Parathyroid adenoma (tissue), 2 donors: ENCODE measurements around the gene IZUMO2.
"Not testable (repeated sequence)": the region's sequence is repeated elsewhere in the genome, so short reads cannot be mapped to it uniquely, and the experiment has no call there.

Source experiments
- H2AFZ ChIP-seq: fragments of 300-600 bp; sonication (generic); one replicate; pipeline ENCODE4 v1.7.0; 2017; ENCODE audit warnings: antibody characterized with exemption, mild to moderate bottlenecking
- H3K27ac ChIP-seq: fragments of 300-600 bp; sonication (generic); one replicate; pipeline ENCODE4 v1.7.0; 2017
- H3K27me3 ChIP-seq: fragments of 300-600 bp; sonication (generic); one replicate; pipeline ENCODE4 v1.7.0; 2017; ENCODE audit warnings: low read length; ENCODE audit not compliant: control insufficient read depth, insufficient read depth
- H3K36me3 ChIP-seq: fragments of 300-600 bp; sonication (generic); one replicate; pipeline ENCODE4 v1.7.0; 2017; ENCODE audit warnings: low read length; ENCODE audit not compliant: control insufficient read depth, insufficient read depth
- H3K4me1 ChIP-seq: fragments of 300-600 bp; sonication (generic); one replicate; pipeline ENCODE4 v1.7.0; 2017; ENCODE audit warnings: control low read depth
- H3K4me2 ChIP-seq: fragments of 300-600 bp; sonication (generic); one replicate; pipeline ENCODE4 v1.7.0; 2017; ENCODE audit warnings: low read length
- H3K4me3 ChIP-seq: fragments of 300-600 bp; sonication (generic); one replicate; pipeline ENCODE4 v1.7.0; 2017; ENCODE audit warnings: low read depth, low read length
- H3K79me2 ChIP-seq: fragments of 300-600 bp; sonication (generic); one replicate; pipeline ENCODE4 v1.7.0; 2017; ENCODE audit warnings: control low read depth
- H3K9ac ChIP-seq: fragments of 300-600 bp; sonication (generic); one replicate; pipeline ENCODE4 v1.7.0; 2017; ENCODE audit warnings: mild to moderate bottlenecking
- H3K9me3 ChIP-seq: fragments of 300-600 bp; sonication (generic); one replicate; pipeline ENCODE4 v1.7.0; 2017; ENCODE audit warnings: low read length; ENCODE audit not compliant: control insufficient read depth
- CTCF ChIP-seq: fragments of 300-600 bp; sonication (generic); IDR thresholded peaks from one replicate; pipeline ENCODE4 v1.7.0; 2017; ENCODE audit warnings: antibody characterized with exemption, mild to moderate bottlenecking
- donor health status: primary hyperparathyroidism.

The IZUMO2 gene

GRCh38 chr19:50147462-50148423, 15.3 kb downstream of the IZUMO2 start:
- Histone ChIP-seq H3K27me3 (no peaks in the 10 kb centered on the region), H3K4me1 (no peaks in the 10 kb centered on the region), H3K9me3 (no peaks in the 10 kb centered on the region), H3K4me3 (peak overlapping the region; percentile 91), H3K9ac (peak overlapping the region; percentile 8), H3K36me3 (no peaks in the 10 kb centered on the region), H2AFZ (peak overlapping the region; percentile 89), H3K79me2 (no peaks in the 10 kb centered on the region), H3K4me2 (peak overlapping the region; percentile 99), H3K27ac (peak overlapping the region; percentile 74)
- peak; percentile 71 for TF ChIP-seq CTCF

GRCh38 chr19:50141921-50142320, 21.2 kb downstream of the IZUMO2 start:
- not testable (repeated sequence) for H3K4me1 ChIP-seq, H3K9ac ChIP-seq, H3K36me3 ChIP-seq, H3K9me3 ChIP-seq, H2AFZ ChIP-seq, H3K4me2 ChIP-seq, H3K27me3 ChIP-seq, H3K79me2 ChIP-seq, H3K4me3 ChIP-seq, H3K27ac ChIP-seq

GRCh38 chr19:50140118-50140845, 22.8 kb downstream of the IZUMO2 start:
- H3K36me3 ChIP-seq, H3K27me3 ChIP-seq, H3K79me2 ChIP-seq, H3K9me3 ChIP-seq, H3K4me2 ChIP-seq, H3K4me3 ChIP-seq, H2AFZ ChIP-seq, H3K27ac ChIP-seq, H3K4me1 ChIP-seq, H3K9ac ChIP-seq: not testable (repeated sequence)

GRCh38 chr19:50136603-50137365, 26.3 kb downstream of the IZUMO2 start:
- not testable (repeated sequence) for H3K27ac ChIP-seq, H3K36me3 ChIP-seq, H3K4me1 ChIP-seq, H3K4me3 ChIP-seq, H3K9me3 ChIP-seq, H3K79me2 ChIP-seq, H3K27me3 ChIP-seq, H3K9ac ChIP-seq
- Histone ChIP-seq H2AFZ (peak overlapping the region; percentile 43), H3K4me2 (peak overlapping the region; percentile 40)
- peak; percentile 27 for TF ChIP-seq CTCF

- H3K27me3 ChIP-seq, H3K27ac ChIP-seq, H3K4me1 ChIP-seq, H3K9me3 ChIP-seq, H3K4me3 ChIP-seq, H3K9ac ChIP-seq, H2AFZ ChIP-seq, H3K4me2 ChIP-seq, H3K36me3 ChIP-seq, H3K79me2 ChIP-seq: not testable (repeated sequence)
Measured at GRCh38 chr19:50135856-50136602, 27.1 kb downstream of the IZUMO2 start.

- H3K79me2 ChIP-seq, H3K27ac ChIP-seq, H3K27me3 ChIP-seq, H3K4me2 ChIP-seq, H3K9ac ChIP-seq, H2AFZ ChIP-seq, H3K9me3 ChIP-seq, H3K36me3 ChIP-seq, H3K4me1 ChIP-seq, H3K4me3 ChIP-seq: not testable (repeated sequence)
Measured at GRCh38 chr19:50134777-50135719, 28.0 kb downstream of the IZUMO2 start.
